ENCODE data around the gene TMEM165. TPM values are rescaled to one million over a fixed set of nuclear protein-coding genes. Genes with fewer than 3 reads are reported as not detected.
A peak's percentile ranks its signal among the peaks of the same experiment; 100 is the strongest.
"Not testable (repeated sequence)": the region's sequence is repeated elsewhere in the genome, so short reads cannot be mapped to it uniquely, and the experiment has no call there.

The TMEM165 gene
- total RNA-seq, 1 experiment from 2014 or later: 165 TPM

DNA sequence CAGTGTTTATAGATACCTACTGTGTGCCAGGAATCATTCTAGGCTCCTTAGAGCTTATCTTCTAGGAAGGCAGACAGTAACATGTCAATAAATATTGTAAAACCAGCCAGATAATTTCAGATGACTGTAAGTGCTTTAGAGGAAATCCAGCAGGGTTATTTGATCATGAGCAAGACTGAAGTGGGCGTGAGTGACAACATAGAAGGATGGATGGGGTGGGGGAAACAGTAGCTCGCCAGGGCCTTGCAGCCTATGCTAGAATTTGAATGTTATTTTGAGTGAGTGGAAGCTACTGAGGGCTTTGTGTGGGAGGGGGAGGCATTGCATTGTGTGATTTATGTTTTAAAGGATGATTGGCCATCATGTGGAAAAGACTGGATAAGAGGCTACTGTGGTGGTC lies 43.0 kb upstream of the TMEM165 start:
- no peak overlapping the region for H3K4me2 ChIP-seq (ENCODE audit: low read depth, low read length, poor library complexity, severe bottlenecking)
- no peaks in the 10 kb centered on the region for H3K27me3 ChIP-seq (ENCODE audit: low read length)
- peaks cover 9% of the 10 kb centered on the region for H3K4me1 ChIP-seq (ENCODE audit: low read length)
- no peaks in the 10 kb centered on the region for H3K9me2 ChIP-seq (replicated peaks; ENCODE audit: insufficient read depth, low read length)
- H2AFZ ChIP-seq (ENCODE audit: low read length): no peak overlapping the region
- H3K36me3 ChIP-seq (ENCODE audit: insufficient read depth, low read length): peaks cover 9% of the 10 kb centered on the region; the same call in 1 of the 2 replicates
- peaks cover 7% of the 10 kb centered on the region; the same call in 1 of the 2 replicates for H3K79me2 ChIP-seq (ENCODE audit: low read length)
- no peaks in the 10 kb centered on the region for H4K20me1 ChIP-seq (ENCODE audit: insufficient read depth, low read depth, low read length)
- no peak for DNase-seq
- H3K27ac ChIP-seq (ENCODE audit: low read length): no peak overlapping the region
- no peak overlapping the region for H3K9ac ChIP-seq (ENCODE audit: low read length)
- H3K9me3 ChIP-seq (ENCODE audit: low read length): peaks cover 4% of the 10 kb centered on the region; the same call in 1 of the 2 replicates
- no peak overlapping the region for H3K4me3 ChIP-seq (ENCODE audit: low read length)

GRCh38 chr4:55353228-55353747 lies 42.5 kb upstream of the TMEM165 start:
- H4K20me1 ChIP-seq (ENCODE audit: insufficient read depth, low read depth, low read length); H3K27me3 ChIP-seq (ENCODE audit: low read length); H3K9ac ChIP-seq (ENCODE audit: low read length); H3K9me3 ChIP-seq (ENCODE audit: low read length); H2AFZ ChIP-seq (ENCODE audit: low read length); H3K27ac ChIP-seq (ENCODE audit: low read length); DNase-seq; H3K36me3 ChIP-seq (ENCODE audit: insufficient read depth, low read length); H3K4me1 ChIP-seq (ENCODE audit: low read length); H3K79me2 ChIP-seq (ENCODE audit: low read length); H3K4me3 ChIP-seq (ENCODE audit: low read length); H3K9me2 ChIP-seq (replicated peaks; ENCODE audit: insufficient read depth, low read length); H3K4me2 ChIP-seq (ENCODE audit: low read depth, low read length, poor library complexity, severe bottlenecking): not testable (repeated sequence)

GRCh38 chr4:55354648-55355047 lies 41.1 kb upstream of the TMEM165 start:
- Histone ChIP-seq H3K4me2 (ENCODE audit: low read depth, low read length, poor library complexity, severe bottlenecking) (no peak overlapping the region), H3K4me1 (ENCODE audit: low read length) (peaks cover 14% of the 10 kb centered on the region), H3K4me3 (ENCODE audit: low read length) (no peak overlapping the region), H2AFZ (ENCODE audit: low read length) (no peak overlapping the region), H3K9ac (ENCODE audit: low read length) (no peak overlapping the region), H3K9me3 (ENCODE audit: low read length) (peaks cover 4% of the 10 kb centered on the region; the same call in 1 of the 2 replicates), H3K79me2 (ENCODE audit: low read length) (0 out of 2 replicates have a peak, but pooled peaks cover 2% of the 10 kb centered on the region), H4K20me1 (ENCODE audit: insufficient read depth, low read depth, low read length) (no peaks in the 10 kb centered on the region), H3K27ac (ENCODE audit: low read length) (no peak overlapping the region), H3K36me3 (ENCODE audit: insufficient read depth, low read length) (peaks cover 9% of the 10 kb centered on the region; the same call in 1 of the 2 replicates), H3K27me3 (ENCODE audit: low read length) (no peaks in the 10 kb centered on the region), H3K9me2 (replicated peaks; ENCODE audit: insufficient read depth, low read length) (no peaks in the 10 kb centered on the region)
- DNase-seq: no peak

GRCh38 chr4:55355555-55355954 lies 40.2 kb upstream of the TMEM165 start:
- Histone ChIP-seq H3K9me3 (ENCODE audit: low read length) (peaks cover 4% of the 10 kb centered on the region; the same call in 1 of the 2 replicates), H3K79me2 (ENCODE audit: low read length) (no peaks in the 10 kb centered on the region), H3K4me3 (ENCODE audit: low read length) (no peak overlapping the region), H3K36me3 (ENCODE audit: insufficient read depth, low read length) (peaks cover 9% of the 10 kb centered on the region; the same call in 1 of the 2 replicates), H3K4me2 (ENCODE audit: low read depth, low read length, poor library complexity, severe bottlenecking) (no peak overlapping the region), H4K20me1 (ENCODE audit: insufficient read depth, low read depth, low read length) (no peaks in the 10 kb centered on the region), H3K9ac (ENCODE audit: low read length) (no peak overlapping the region), H3K27ac (ENCODE audit: low read length) (no peak overlapping the region), H3K4me1 (ENCODE audit: low read length) (peaks cover 14% of the 10 kb centered on the region), H3K9me2 (replicated peaks; ENCODE audit: insufficient read depth, low read length) (no peaks in the 10 kb centered on the region), H2AFZ (ENCODE audit: low read length) (no peak overlapping the region), H3K27me3 (ENCODE audit: low read length) (no peaks in the 10 kb centered on the region)
- DNase-seq: no peak

DNA sequence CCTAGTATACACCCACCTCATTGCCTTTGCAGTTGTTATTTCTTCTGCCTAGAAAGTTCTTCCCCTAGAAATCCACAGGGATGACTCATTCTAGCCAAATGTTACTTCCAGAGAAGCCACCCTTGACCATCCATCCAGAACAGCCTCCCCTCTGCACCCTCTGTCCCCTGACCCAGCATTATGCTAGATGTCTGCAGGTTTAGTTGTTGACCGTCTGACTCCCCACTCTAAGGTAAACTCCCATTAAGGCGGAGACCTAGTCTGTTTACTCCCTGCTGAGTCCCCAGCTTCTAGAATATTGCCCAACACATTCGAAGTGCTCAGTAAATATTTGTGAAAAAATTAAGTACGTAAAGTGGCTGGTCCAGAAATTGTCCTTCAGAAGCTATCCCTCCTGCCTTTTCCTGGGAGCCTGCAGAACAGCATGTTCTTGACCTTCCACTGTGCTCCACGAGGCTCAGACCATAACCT lies 38.7 kb upstream of the TMEM165 start:
- Histone ChIP-seq H3K9me2 (replicated peaks; ENCODE audit: insufficient read depth, low read length) (no peaks in the 10 kb centered on the region), H3K4me1 (ENCODE audit: low read length) (peaks cover 14% of the 10 kb centered on the region), H4K20me1 (ENCODE audit: insufficient read depth, low read depth, low read length) (no peaks in the 10 kb centered on the region), H3K9me3 (ENCODE audit: low read length) (peaks cover 4% of the 10 kb centered on the region; the same call in 1 of the 2 replicates), H3K79me2 (ENCODE audit: low read length) (no peaks in the 10 kb centered on the region), H3K27ac (ENCODE audit: low read length) (no peak overlapping the region), H3K4me3 (ENCODE audit: low read length) (no peak overlapping the region), H2AFZ (ENCODE audit: low read length) (no peak overlapping the region), H3K36me3 (ENCODE audit: insufficient read depth, low read length) (peaks cover 9% of the 10 kb centered on the region; the same call in 1 of the 2 replicates), H3K27me3 (ENCODE audit: low read length) (no peaks in the 10 kb centered on the region), H3K9ac (ENCODE audit: low read length) (no peak overlapping the region), H3K4me2 (ENCODE audit: low read depth, low read length, poor library complexity, severe bottlenecking) (no peak overlapping the region)
- DNase-seq: no peak

DNA sequence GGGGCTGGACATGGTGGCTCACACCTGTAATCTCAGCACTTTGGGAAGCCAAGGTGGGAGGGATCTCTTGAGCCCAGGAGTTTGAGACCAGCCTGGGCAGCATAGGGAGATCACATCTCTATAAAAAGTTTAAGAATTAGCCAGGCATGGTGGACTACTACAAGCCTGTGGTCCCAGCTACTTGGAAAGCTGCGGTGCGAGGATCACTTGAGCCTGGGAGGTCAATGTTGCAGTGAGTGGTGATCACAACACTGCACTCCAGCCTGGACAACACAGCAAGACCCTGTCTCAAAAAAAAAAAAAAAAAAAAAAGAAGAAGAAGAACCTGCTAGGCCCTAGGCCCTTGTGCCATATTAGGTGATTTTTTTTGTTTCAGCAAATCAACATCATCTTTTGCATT lies 37.5 kb upstream of the TMEM165 start:
- no peak overlapping the region for H2AFZ ChIP-seq (ENCODE audit: low read length)
- DNase-seq: no peak
- H3K27me3 ChIP-seq (ENCODE audit: low read length): no peaks in the 10 kb centered on the region
- H3K9me3 ChIP-seq (ENCODE audit: low read length): no peaks in the 10 kb centered on the region
- peak overlapping the region; percentile 57 for H3K4me2 ChIP-seq (ENCODE audit: low read depth, low read length, poor library complexity, severe bottlenecking)
- peaks cover 14% of the 10 kb centered on the region for H3K4me1 ChIP-seq (ENCODE audit: low read length)
- H3K36me3 ChIP-seq (ENCODE audit: insufficient read depth, low read length): no peaks in the 10 kb centered on the region
- H3K4me3 ChIP-seq (ENCODE audit: low read length): 0 out of 2 replicates have a peak overlapping the region, but pooled peaks have one; percentile 2
- no peaks in the 10 kb centered on the region for H3K79me2 ChIP-seq (ENCODE audit: low read length)
- no peak overlapping the region for H3K9ac ChIP-seq (ENCODE audit: low read length)
- H4K20me1 ChIP-seq (ENCODE audit: insufficient read depth, low read depth, low read length): no peaks in the 10 kb centered on the region
- peak overlapping the region; percentile 60 for H3K27ac ChIP-seq (ENCODE audit: low read length)
- H3K9me2 ChIP-seq (replicated peaks; ENCODE audit: insufficient read depth, low read length): no peaks in the 10 kb centered on the region

DNA sequence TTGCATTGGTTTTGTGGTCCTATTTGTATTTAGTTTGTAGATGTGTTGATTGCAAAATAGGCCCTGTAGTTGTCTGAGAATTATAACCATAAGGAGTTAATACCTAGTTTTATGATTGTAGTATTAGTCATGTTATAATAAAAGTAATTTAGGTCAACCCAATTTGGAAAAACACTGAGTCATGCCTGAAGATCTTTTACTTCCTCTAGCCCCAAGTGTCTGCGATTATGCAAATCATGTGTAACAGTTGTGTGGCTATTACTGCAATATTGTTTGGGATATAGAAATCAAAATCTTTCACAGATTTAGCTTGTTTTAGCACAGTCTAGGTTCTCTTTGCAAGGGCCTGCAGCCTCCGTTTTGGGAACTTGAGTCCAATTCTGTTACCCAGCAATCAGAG lies 37.1 kb upstream of the TMEM165 start:
- Histone ChIP-seq H3K27ac (ENCODE audit: low read length) (peak overlapping the region; percentile 60), H3K9ac (ENCODE audit: low read length) (peak overlapping the region; percentile 10; the same call in 1 of the 2 replicates), H3K9me3 (ENCODE audit: low read length) (no peaks in the 10 kb centered on the region), H3K27me3 (ENCODE audit: low read length) (no peaks in the 10 kb centered on the region), H4K20me1 (ENCODE audit: insufficient read depth, low read depth, low read length) (no peaks in the 10 kb centered on the region), H3K4me1 (ENCODE audit: low read length) (peaks cover 14% of the 10 kb centered on the region), H3K36me3 (ENCODE audit: insufficient read depth, low read length) (no peaks in the 10 kb centered on the region), H3K79me2 (ENCODE audit: low read length) (no peaks in the 10 kb centered on the region), H3K9me2 (replicated peaks; ENCODE audit: insufficient read depth, low read length) (no peaks in the 10 kb centered on the region), H2AFZ (ENCODE audit: low read length) (peak overlapping the region; percentile 61), H3K4me3 (ENCODE audit: low read length) (0 out of 2 replicates have a peak overlapping the region, but pooled peaks have one; percentile 2), H3K4me2 (ENCODE audit: low read depth, low read length, poor library complexity, severe bottlenecking) (peak overlapping the region; percentile 57)
- DNase-seq: peak; percentile 80

DNA sequence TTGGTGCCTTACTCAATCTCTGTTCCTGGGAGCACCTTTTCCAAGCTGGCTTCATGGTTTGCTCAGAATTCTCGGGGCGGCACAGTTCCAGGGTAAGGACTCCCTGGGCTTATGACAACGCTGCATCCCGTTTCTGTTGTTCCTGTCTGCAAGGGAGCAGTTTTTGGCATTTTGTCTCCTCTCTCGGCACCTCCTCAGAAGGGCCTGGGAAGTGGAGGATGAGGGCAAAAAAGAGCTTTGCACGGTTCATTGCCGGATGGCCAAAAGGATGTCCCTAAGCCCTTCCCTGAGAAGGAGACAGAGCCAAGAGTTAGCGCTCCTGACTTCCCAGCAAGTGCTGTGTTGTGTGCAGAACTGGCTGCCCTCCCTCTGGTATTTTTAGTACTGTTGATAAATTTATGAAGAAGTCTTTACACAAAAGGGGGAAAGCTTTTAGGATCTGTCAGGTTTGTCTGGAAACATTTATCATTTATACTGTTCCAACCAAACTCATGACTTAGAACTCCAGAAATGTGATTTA lies 36.3 kb upstream of the TMEM165 start:
- DNase-seq: no peak
- peaks cover 14% of the 10 kb centered on the region for H3K4me1 ChIP-seq (ENCODE audit: low read length)
- no peaks in the 10 kb centered on the region for H4K20me1 ChIP-seq (ENCODE audit: insufficient read depth, low read depth, low read length)
- H3K27me3 ChIP-seq (ENCODE audit: low read length): no peaks in the 10 kb centered on the region
- peak overlapping the region; percentile 61 for H2AFZ ChIP-seq (ENCODE audit: low read length)
- no peak overlapping the region for H3K4me3 ChIP-seq (ENCODE audit: low read length)
- H3K36me3 ChIP-seq (ENCODE audit: insufficient read depth, low read length): no peaks in the 10 kb centered on the region
- no peaks in the 10 kb centered on the region for H3K9me3 ChIP-seq (ENCODE audit: low read length)
- no peaks in the 10 kb centered on the region for H3K79me2 ChIP-seq (ENCODE audit: low read length)
- H3K4me2 ChIP-seq (ENCODE audit: low read depth, low read length, poor library complexity, severe bottlenecking): peak overlapping the region; percentile 57
- peak overlapping the region; percentile 10; the same call in 1 of the 2 replicates for H3K9ac ChIP-seq (ENCODE audit: low read length)
- peak overlapping the region; percentile 60; the same call in 1 of the 2 replicates for H3K27ac ChIP-seq (ENCODE audit: low read length)
- no peaks in the 10 kb centered on the region for H3K9me2 ChIP-seq (replicated peaks; ENCODE audit: insufficient read depth, low read length)
